Measurements from ENCODE around the gene SLC2A13.

DNA sequence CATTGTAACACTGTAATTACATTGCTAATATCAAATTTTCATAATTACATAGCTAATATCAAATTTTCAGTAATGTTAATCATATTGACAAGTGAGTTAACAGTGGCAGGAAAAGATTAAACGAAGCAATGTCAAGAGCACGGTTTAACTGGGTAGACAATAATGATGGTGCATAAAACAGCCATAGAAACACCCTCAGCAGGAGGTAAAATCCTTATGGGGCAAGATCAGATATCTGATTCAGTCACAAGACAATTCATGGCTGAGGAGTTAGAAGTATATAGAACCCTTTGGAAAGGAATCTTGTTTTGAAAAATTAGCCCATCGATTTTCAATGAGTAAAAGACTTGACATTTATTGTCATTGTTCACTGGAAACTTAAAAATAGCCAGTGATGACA, 190.6 kb downstream of the SLC2A13 start:
- TF ChIP-seq, protein P1, sequence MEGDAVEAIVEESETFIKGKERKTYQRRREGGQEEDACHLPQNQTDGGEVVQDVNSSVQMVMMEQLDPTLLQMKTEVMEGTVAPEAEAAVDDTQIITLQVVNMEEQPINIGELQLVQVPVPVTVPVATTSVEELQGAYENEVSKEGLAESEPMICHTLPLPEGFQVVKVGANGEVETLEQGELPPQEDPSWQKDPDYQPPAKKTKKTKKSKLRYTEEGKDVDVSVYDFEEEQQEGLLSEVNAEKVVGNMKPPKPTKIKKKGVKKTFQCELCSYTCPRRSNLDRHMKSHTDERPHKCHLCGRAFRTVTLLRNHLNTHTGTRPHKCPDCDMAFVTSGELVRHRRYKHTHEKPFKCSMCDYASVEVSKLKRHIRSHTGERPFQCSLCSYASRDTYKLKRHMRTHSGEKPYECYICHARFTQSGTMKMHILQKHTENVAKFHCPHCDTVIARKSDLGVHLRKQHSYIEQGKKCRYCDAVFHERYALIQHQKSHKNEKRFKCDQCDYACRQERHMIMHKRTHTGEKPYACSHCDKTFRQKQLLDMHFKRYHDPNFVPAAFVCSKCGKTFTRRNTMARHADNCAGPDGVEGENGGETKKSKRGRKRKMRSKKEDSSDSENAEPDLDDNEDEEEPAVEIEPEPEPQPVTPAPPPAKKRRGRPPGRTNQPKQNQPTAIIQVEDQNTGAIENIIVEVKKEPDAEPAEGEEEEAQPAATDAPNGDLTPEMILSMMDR (IDR thresholded peaks at IDR 0.05), result no peak
- no peak for TF ChIP-seq POLR2AphosphoS5 (IDR thresholded peaks at IDR 0.05; ENCODE audit: low read depth, low read length)
- TF ChIP-seq, protein P2, sequence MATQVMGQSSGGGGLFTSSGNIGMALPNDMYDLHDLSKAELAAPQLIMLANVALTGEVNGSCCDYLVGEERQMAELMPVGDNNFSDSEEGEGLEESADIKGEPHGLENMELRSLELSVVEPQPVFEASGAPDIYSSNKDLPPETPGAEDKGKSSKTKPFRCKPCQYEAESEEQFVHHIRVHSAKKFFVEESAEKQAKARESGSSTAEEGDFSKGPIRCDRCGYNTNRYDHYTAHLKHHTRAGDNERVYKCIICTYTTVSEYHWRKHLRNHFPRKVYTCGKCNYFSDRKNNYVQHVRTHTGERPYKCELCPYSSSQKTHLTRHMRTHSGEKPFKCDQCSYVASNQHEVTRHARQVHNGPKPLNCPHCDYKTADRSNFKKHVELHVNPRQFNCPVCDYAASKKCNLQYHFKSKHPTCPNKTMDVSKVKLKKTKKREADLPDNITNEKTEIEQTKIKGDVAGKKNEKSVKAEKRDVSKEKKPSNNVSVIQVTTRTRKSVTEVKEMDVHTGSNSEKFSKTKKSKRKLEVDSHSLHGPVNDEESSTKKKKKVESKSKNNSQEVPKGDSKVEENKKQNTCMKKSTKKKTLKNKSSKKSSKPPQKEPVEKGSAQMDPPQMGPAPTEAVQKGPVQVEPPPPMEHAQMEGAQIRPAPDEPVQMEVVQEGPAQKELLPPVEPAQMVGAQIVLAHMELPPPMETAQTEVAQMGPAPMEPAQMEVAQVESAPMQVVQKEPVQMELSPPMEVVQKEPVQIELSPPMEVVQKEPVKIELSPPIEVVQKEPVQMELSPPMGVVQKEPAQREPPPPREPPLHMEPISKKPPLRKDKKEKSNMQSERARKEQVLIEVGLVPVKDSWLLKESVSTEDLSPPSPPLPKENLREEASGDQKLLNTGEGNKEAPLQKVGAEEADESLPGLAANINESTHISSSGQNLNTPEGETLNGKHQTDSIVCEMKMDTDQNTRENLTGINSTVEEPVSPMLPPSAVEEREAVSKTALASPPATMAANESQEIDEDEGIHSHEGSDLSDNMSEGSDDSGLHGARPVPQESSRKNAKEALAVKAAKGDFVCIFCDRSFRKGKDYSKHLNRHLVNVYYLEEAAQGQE (IDR thresholded peaks at IDR 0.05; ENCODE audit: insufficient read depth in 1 of 2, low read depth in 2 of 2, low read length in 1 of 2), result no peak
